GM23338 (cell line): ENCODE results near the gene KRT32. TPM values are rescaled to one million over a fixed set of nuclear protein-coding genes. Genes with fewer than 3 reads are reported as not detected.

ENCODE experiments used
- ATAC-seq: fragments of 200-7000 bp; cut with Tn5 transposase; 3 replicates; pipeline ENCODE4 v1.9.1; 2020
- DNase-seq: peaks from one replicate; pipeline ENCODE4 v3.0.0-alpha.2; 2015; ENCODE audit warnings: low spot score
- H2AFZ ChIP-seq: fragments of 200-600 bp; sonication (generic); 2 replicates; pipeline ENCODE4 v1.8.0; 2016; ENCODE audit warnings: antibody characterized with exemption, mild to moderate bottlenecking, moderate library complexity
- H3F3A ChIP-seq: fragments of 200-600 bp; sonication (generic); replicated peaks from 2 replicates; pipeline ENCODE4 v1.8.0; 2017; ENCODE audit warnings: antibody characterized with exemption, mixed run types, low read depth
- H3K27ac ChIP-seq: fragments of 200-600 bp; sonication (generic); 2 replicates; pipeline ENCODE4 v1.6.1; 2016; ENCODE audit warnings: low read depth
- H3K27me3 ChIP-seq: fragments of 200-600 bp; sonication (generic); 2 replicates; pipeline ENCODE4 v1.8.0; 2016; ENCODE audit warnings: mild to moderate bottlenecking, mixed run types, moderate library complexity; ENCODE audit not compliant: insufficient read depth
- H3K36me3 ChIP-seq: fragments of 200-600 bp; sonication (generic); 2 replicates; pipeline ENCODE4 v1.8.0; 2016; ENCODE audit warnings: mild to moderate bottlenecking; ENCODE audit not compliant: insufficient read depth
- H3K4me1 ChIP-seq: fragments of 200-600 bp; sonication (generic); 2 replicates; pipeline ENCODE4 v1.8.0; 2016; ENCODE audit warnings: mild to moderate bottlenecking, moderate library complexity; ENCODE audit not compliant: insufficient read depth
- H3K4me2 ChIP-seq: fragments of 200-600 bp; sonication (generic); 2 replicates; pipeline ENCODE4 v1.7.1; 2017; ENCODE audit warnings: mixed run types
- H3K4me3 ChIP-seq: fragments of 200-600 bp; sonication (generic); 2 replicates; pipeline ENCODE4 v1.6.1; 2016; ENCODE audit warnings: mixed run types
- H3K79me2 ChIP-seq: fragments of 200-600 bp; sonication (generic); replicated peaks from 2 replicates; pipeline ENCODE4 v1.8.0; 2017; ENCODE audit warnings: mild to moderate bottlenecking; ENCODE audit not compliant: insufficient read depth
- H3K9me2 ChIP-seq: fragments of 200-600 bp; sonication (generic); 2 replicates; pipeline ENCODE4 v1.8.0; 2017; ENCODE audit not compliant: insufficient read depth
- H4K20me1 ChIP-seq: fragments of 200-600 bp; sonication (generic); replicated peaks from 2 replicates; pipeline ENCODE4 v1.8.0; 2017; ENCODE audit warnings: mild to moderate bottlenecking; ENCODE audit not compliant: insufficient read depth
- H3K27ac Mint-ChIP-seq: 2 replicates; pipeline ENCODE4 v1.8.0; 2020; ENCODE audit warnings: inconsistent platforms, mild to moderate bottlenecking, moderate library complexity, mixed read lengths
- H3K27me3 Mint-ChIP-seq: 3 replicates; pipeline ENCODE4 v1.8.0; 2022; ENCODE audit warnings: low read depth, mild to moderate bottlenecking, moderate library complexity, mixed read lengths, inconsistent platforms; ENCODE audit not compliant: insufficient read depth, poor library complexity
- H3K36me3 Mint-ChIP-seq: 3 replicates; pipeline ENCODE4 v1.8.0; 2021; ENCODE audit warnings: low read depth, mild to moderate bottlenecking, inconsistent platforms, moderate library complexity, mixed read lengths
- H3K4me1 Mint-ChIP-seq: 3 replicates; pipeline ENCODE4 v1.8.0; 2020; ENCODE audit warnings: mild to moderate bottlenecking, inconsistent platforms, mixed read lengths
- H3K4me3 Mint-ChIP-seq: 3 replicates; pipeline ENCODE4 v1.8.0; 2021; ENCODE audit warnings: moderate library complexity, mild to moderate bottlenecking, inconsistent platforms, mixed read lengths
- H3K9me3 Mint-ChIP-seq: 3 replicates; pipeline ENCODE4 v1.8.0; 2020; ENCODE audit warnings: moderate library complexity, mild to moderate bottlenecking, inconsistent platforms, mixed read lengths
- CTCF ChIP-seq, 2 experiments: fragments of 200-600 bp in 1 of 2; sonication (generic) in 1 of 2; conservative IDR thresholded peaks; 2 replicates each; pipeline versions ENCODE4 v1.5.1 to v1.6.1; 2016 to 2017; ENCODE audit warnings: antibody characterized with exemption in 2 of 2, low read depth in 2 of 2, mild to moderate bottlenecking in 2 of 2, moderate library complexity in 1 of 2
- ETS1 ChIP-seq: IDR thresholded peaks from 2 replicates; pipeline ENCODE4 v1.6.1; 2016; ENCODE audit warnings: antibody characterized with exemption
- EZH2 ChIP-seq: fragments of 200-600 bp; sonication (generic); IDR thresholded peaks from one replicate; pipeline ENCODE4 v1.8.0; 2017; ENCODE audit warnings: antibody characterized with exemption, mild to moderate bottlenecking, low read depth; ENCODE audit not compliant: unreplicated experiment
- EZH2phosphoT487 ChIP-seq: fragments of 200-600 bp; sonication (generic); IDR thresholded peaks from one replicate; pipeline ENCODE4 v1.8.1; 2018; ENCODE audit warnings: antibody characterized with exemption; ENCODE audit not compliant: unreplicated experiment
- JUNB ChIP-seq: IDR thresholded peaks from one replicate; pipeline ENCODE4 v1.6.1; 2016; ENCODE audit warnings: antibody characterized with exemption; ENCODE audit not compliant: unreplicated experiment
- NANOG ChIP-seq: IDR thresholded peaks from 2 replicates; pipeline ENCODE4 v1.6.1; 2016; ENCODE audit warnings: antibody characterized with exemption, borderline replicate concordance
- POLR2AphosphoS5 ChIP-seq: IDR thresholded peaks from 2 replicates; pipeline ENCODE4 v1.6.1; 2016; ENCODE audit warnings: antibody characterized with exemption, low read depth
- ZNF114 ChIP-seq: fragments of 250-450 bp; sonication (Bioruptor Pico); IDR thresholded peaks from 2 replicates; pipeline ENCODE4 v1.5.0; 2020; ENCODE audit warnings: mild to moderate bottlenecking, moderate library complexity
- ZNF331 ChIP-seq: fragments of 250-450 bp; sonication (Bioruptor Pico); IDR thresholded peaks from 2 replicates; pipeline ENCODE4 v1.5.0; 2020; ENCODE audit warnings: low read depth, mild to moderate bottlenecking, moderate library complexity
- ZNF462 ChIP-seq: fragments of 250-450 bp; sonication (Bioruptor Pico); IDR thresholded peaks from 2 replicates; pipeline ENCODE4 v1.5.0; 2020; ENCODE audit warnings: mild to moderate bottlenecking, moderate library complexity
- polyA plus RNA-seq: library from polyadenylated mRNA; unstranded; fragments of >200 nt; fragmentation: Nextera tagmentation; extraction: Ambion mirVana; gene quantifications from 2 replicates; pipeline ENCODE4 v1.2.1, GENCODE V29; 2016
- total RNA-seq: library from RNA; depleted of rRNA; stranded (reverse); fragments of >200 nt; shearing (Covaris generic); gene quantifications from 2 replicates; pipeline ENCODE4 v1.2.3, GENCODE V29; 2014

Gene KRT32
- total and polyA plus RNA-seq, 2 experiments from 2014 or later: not detected

GRCh38 chr17:41418116-41418860, 48.9 kb downstream of the KRT32 start (continued):
- TF ChIP-seq CTCF (conservative IDR thresholded peaks at IDR 0.05; ENCODE audit: low read depth in 2 of 2) (no peak), EZH2 (no peak), EZH2phosphoT487 (no peak), JUNB (no peak), POLR2AphosphoS5 (no peak), ZNF331 (CRISPR knock-in tag) (no peak), NANOG (no peak), ZNF114 (CRISPR knock-in tag) (no peak)

GRCh38 chr17:41417576-41418015, 49.6 kb downstream of the KRT32 start:
- H3K36me3 Mint-ChIP-seq: no peaks in the 10 kb centered on the region
- H3F3A ChIP-seq: no peaks in the 10 kb centered on the region
- peak overlapping the region; percentile 86; the same call in 1 of the 2 replicates for H2AFZ ChIP-seq
- ATAC-seq: peak; percentile 98
- no peaks in the 10 kb centered on the region for H3K79me2 ChIP-seq
- no peaks in the 10 kb centered on the region for H3K27me3 ChIP-seq
- TF ChIP-seq CTCF (conservative IDR thresholded peaks at IDR 0.05; ENCODE audit: low read depth in 2 of 2): peak; percentile 67 to 76
- TF ChIP-seq ETS1: no peak
- peak; percentile 22; the same call in 1 of the 2 replicates for TF ChIP-seq ZNF462 (CRISPR knock-in tag)
- H3K27ac ChIP-seq: no peak overlapping the region
- H3K4me3 Mint-ChIP-seq: no peak overlapping the region
- H3K9me2 ChIP-seq: peaks cover 11% of the 10 kb centered on the region
- no peaks in the 10 kb centered on the region for H3K9me3 Mint-ChIP-seq
- H3K4me2 ChIP-seq: no peak overlapping the region
- no peaks in the 10 kb centered on the region for H3K36me3 ChIP-seq
- DNase-seq: peak; percentile 79
- H3K4me1 ChIP-seq: peaks cover 7% of the 10 kb centered on the region; the same call in 1 of the 2 replicates
- no peaks in the 10 kb centered on the region for H3K27me3 Mint-ChIP-seq
- no peaks in the 10 kb centered on the region for H4K20me1 ChIP-seq
- no peak overlapping the region for H3K4me3 ChIP-seq
- peaks cover 21% of the 10 kb centered on the region for H3K4me1 Mint-ChIP-seq
- H3K27ac Mint-ChIP-seq: no peak overlapping the region
